ENCODE measurements around the gene RBM28.

DNA sequence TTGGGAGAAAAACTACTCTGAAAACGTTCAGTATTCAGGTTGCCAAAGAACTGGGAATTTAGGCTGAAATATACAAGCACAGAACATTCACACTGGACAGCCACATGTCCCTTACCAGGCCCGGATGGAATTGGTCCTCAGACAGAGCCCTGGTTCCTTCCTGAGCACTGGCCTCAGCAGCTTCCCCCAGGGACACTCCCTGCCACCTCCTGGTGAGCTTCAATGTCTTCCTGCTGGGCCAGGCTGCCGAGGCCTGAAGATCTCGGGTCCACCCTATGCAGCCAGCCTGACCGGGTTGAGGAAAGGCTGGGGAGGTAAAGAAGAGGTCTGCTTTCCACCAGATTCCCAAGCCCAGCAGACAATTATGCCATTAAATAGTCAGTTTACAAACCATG is 77.8 kb downstream of the RBM28 start:
- TF ChIP-seq SP2 (IDR thresholded peaks at IDR 0.05; ENCODE audit: low read length), result no peak
- TF ChIP-seq, protein P1, sequence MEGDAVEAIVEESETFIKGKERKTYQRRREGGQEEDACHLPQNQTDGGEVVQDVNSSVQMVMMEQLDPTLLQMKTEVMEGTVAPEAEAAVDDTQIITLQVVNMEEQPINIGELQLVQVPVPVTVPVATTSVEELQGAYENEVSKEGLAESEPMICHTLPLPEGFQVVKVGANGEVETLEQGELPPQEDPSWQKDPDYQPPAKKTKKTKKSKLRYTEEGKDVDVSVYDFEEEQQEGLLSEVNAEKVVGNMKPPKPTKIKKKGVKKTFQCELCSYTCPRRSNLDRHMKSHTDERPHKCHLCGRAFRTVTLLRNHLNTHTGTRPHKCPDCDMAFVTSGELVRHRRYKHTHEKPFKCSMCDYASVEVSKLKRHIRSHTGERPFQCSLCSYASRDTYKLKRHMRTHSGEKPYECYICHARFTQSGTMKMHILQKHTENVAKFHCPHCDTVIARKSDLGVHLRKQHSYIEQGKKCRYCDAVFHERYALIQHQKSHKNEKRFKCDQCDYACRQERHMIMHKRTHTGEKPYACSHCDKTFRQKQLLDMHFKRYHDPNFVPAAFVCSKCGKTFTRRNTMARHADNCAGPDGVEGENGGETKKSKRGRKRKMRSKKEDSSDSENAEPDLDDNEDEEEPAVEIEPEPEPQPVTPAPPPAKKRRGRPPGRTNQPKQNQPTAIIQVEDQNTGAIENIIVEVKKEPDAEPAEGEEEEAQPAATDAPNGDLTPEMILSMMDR (IDR thresholded peaks at IDR 0.05; ENCODE audit: control extremely low read depth in 1 of 3, insufficient read depth in 1 of 3, low read depth in 1 of 3, low read length in 3 of 3), result no peak
- TF ChIP-seq CBX5 (IDR thresholded peaks at IDR 0.05; ENCODE audit: low read depth, low read length), result no peak
- TF ChIP-seq BRCA1 (IDR thresholded peaks at IDR 0.05; ENCODE audit: low read depth, low read length), result no peak
- TF ChIP-seq TEAD4 (IDR thresholded peaks at IDR 0.05; ENCODE audit: low read depth, low read length), result no peak
- no peak for TF ChIP-seq RAD21 (IDR thresholded peaks at IDR 0.05 in 1 of 2, conservative IDR thresholded peaks at IDR 0.05 in 1 of 2; ENCODE audit: low read depth in 2 of 2, low read length in 2 of 2)
- TF ChIP-seq, protein P2, sequence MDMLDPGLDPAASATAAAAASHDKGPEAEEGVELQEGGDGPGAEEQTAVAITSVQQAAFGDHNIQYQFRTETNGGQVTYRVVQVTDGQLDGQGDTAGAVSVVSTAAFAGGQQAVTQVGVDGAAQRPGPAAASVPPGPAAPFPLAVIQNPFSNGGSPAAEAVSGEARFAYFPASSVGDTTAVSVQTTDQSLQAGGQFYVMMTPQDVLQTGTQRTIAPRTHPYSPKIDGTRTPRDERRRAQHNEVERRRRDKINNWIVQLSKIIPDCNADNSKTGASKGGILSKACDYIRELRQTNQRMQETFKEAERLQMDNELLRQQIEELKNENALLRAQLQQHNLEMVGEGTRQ (IDR thresholded peaks at IDR 0.05; ENCODE audit: low read length), result no peak
- no peak for TF ChIP-seq POLR2A (IDR thresholded peaks at IDR 0.05; ENCODE audit: control extremely low read depth in 1 of 2, low read depth in 2 of 2, low read length in 2 of 2)
- TF ChIP-seq SP1 (IDR thresholded peaks at IDR 0.05; ENCODE audit: low read depth, low read length), result no peak
- no peak for TF ChIP-seq GABPA (IDR thresholded peaks at IDR 0.05; ENCODE audit: borderline replicate concordance, insufficient read depth, low read length)
- no peak for TF ChIP-seq SIN3A (conservative IDR thresholded peaks at IDR 0.05 in 1 of 2, IDR thresholded peaks at IDR 0.05 in 1 of 2; ENCODE audit: low read depth in 1 of 2, low read length in 2 of 2)
